Keratinocyte (primary cell): ENCODE measurements around the gene FAM174A. TPM values are rescaled to one million over a fixed set of nuclear protein-coding genes. Genes with fewer than 3 reads are reported as not detected.
A peak's percentile ranks its signal among the peaks of the same experiment; 100 is the strongest.

ENCODE experiments used
- DNase-seq: peaks from one replicate; pipeline ENCODE4 v3.0.0-alpha.2; 2011; ENCODE audit warnings: low read depth, missing footprints, low spot score
- FAIRE-seq: peaks from 2 replicates; lab custom pipeline; 2011; peaks lifted over from hg19 to GRCh38; lab: Jason Lieb, UNC
- H2AFZ ChIP-seq: 2 replicates; pipeline ENCODE4 v1.6.0; 2012; ENCODE audit warnings: low read length, control low read depth, inconsistent platforms; ENCODE audit not compliant: control insufficient read depth
- H3K27ac ChIP-seq: 2 replicates; pipeline ENCODE4 v1.5.1; 2011; ENCODE audit warnings: low read length; ENCODE audit not compliant: control insufficient read depth, insufficient read depth
- H3K27me3 ChIP-seq: 3 replicates; pipeline ENCODE4 v1.6.0; 2011; ENCODE audit warnings: low read length; ENCODE audit not compliant: control insufficient read depth, insufficient read depth; ENCODE audit errors: extremely low read depth
- H3K36me3 ChIP-seq, 2 experiments: 2 replicates in 1 of 2; 3 replicates in 1 of 2; pipeline ENCODE4 v1.5.1; 2011; ENCODE audit warnings: low read length in 2 of 2, mild to moderate bottlenecking in 1 of 2; ENCODE audit not compliant: control insufficient read depth in 2 of 2, insufficient read depth in 2 of 2; ENCODE audit errors: extremely low read depth in 1 of 2
- H3K4me1 ChIP-seq: 3 replicates; pipeline ENCODE4 v1.5.1; 2011; ENCODE audit warnings: low read length; ENCODE audit not compliant: control insufficient read depth, insufficient read depth; ENCODE audit errors: extremely low read depth
- H3K4me2 ChIP-seq: 3 replicates; pipeline ENCODE4 v1.6.0; 2011; ENCODE audit warnings: low read depth, low read length; ENCODE audit not compliant: control insufficient read depth, insufficient read depth; ENCODE audit errors: extremely low read depth
- H3K4me3 ChIP-seq, 3 experiments: fragments of 200-600 bp in 1 of 3; sonication (generic) in 1 of 3; 2 replicates in 2 of 3; 3 replicates in 1 of 3; pipeline ENCODE4 v1.5.1; 2011 to 2016; ENCODE audit warnings: low read length in 3 of 3, mild to moderate bottlenecking in 3 of 3, control low read depth in 2 of 3, inconsistent platforms in 1 of 3, low read depth in 1 of 3, mixed read lengths in 1 of 3, mixed run types in 1 of 3, moderate library complexity in 1 of 3; ENCODE audit not compliant: control insufficient read depth in 2 of 3, insufficient read depth in 2 of 3; ENCODE audit errors: extremely low read depth in 1 of 3
- H3K79me2 ChIP-seq: 2 replicates; pipeline ENCODE4 v1.6.0; 2012; ENCODE audit warnings: low read length; ENCODE audit not compliant: control insufficient read depth, insufficient read depth
- H3K9ac ChIP-seq: 3 replicates; pipeline ENCODE4 v1.6.0; 2011; ENCODE audit warnings: low read length; ENCODE audit not compliant: control insufficient read depth, insufficient read depth; ENCODE audit errors: extremely low read depth
- H3K9me1 ChIP-seq: 3 replicates; pipeline ENCODE4 v1.6.0; 2011; ENCODE audit warnings: low read length; ENCODE audit not compliant: control insufficient read depth, insufficient read depth; ENCODE audit errors: extremely low read depth
- H3K9me3 ChIP-seq: 2 replicates; pipeline ENCODE4 v1.5.1; 2012; ENCODE audit warnings: low read depth, low read length; ENCODE audit not compliant: control insufficient read depth
- H4K20me1 ChIP-seq: 3 replicates; pipeline ENCODE4 v1.6.0; 2011; ENCODE audit warnings: low read length; ENCODE audit not compliant: control insufficient read depth, insufficient read depth; ENCODE audit errors: extremely low read depth
- CTCF ChIP-seq, 3 experiments: IDR thresholded peaks in 1 of 3; conservative IDR thresholded peaks in 1 of 3; optimal IDR thresholded peaks in 1 of 3; 2 replicates in 2 of 3; 3 replicates in 1 of 3; pipeline versions ENCODE3 to v1.5.1; 2011; ENCODE audit warnings: low read length in 3 of 3, mild to moderate bottlenecking in 3 of 3, moderate library complexity in 2 of 3, control low read depth in 1 of 3, inconsistent platforms in 1 of 3; ENCODE audit not compliant: insufficient read depth in 2 of 3; ENCODE audit errors: extremely low read depth in 1 of 3
- EZH2 ChIP-seq: IDR thresholded peaks from one replicate; pipeline ENCODE4 v1.6.1; 2012; ENCODE audit warnings: inconsistent platforms, mild to moderate bottlenecking, low read length, moderate library complexity
- dilution Hi-C: fragments of 300-500 bp; cut with MboI; formaldehyde crosslinking; loops from one replicate; pipeline ENCODE4 v1.7.0; 2020; ENCODE audit warnings: low sequenced_read_pairs; ENCODE audit not compliant: extremely low pct_ligation_motif_present
- polyA plus RNA-seq, 5 experiments: library from polyadenylated mRNA; depleted of rRNA in 3 of 5; stranded (reverse) in 3 of 5; stranded (forward) in 1 of 5; unstranded in 1 of 5; fragments of >200 nt; gene quantifications; 1 replicate in 1 of 5; 2 replicates in 3 of 5; 3 replicates in 1 of 5; pipeline versions ENCODE4 v1.2.1 to v1.2.3, GENCODE V29; 2011 to 2012; ENCODE audit warnings: missing spikeins in 2 of 5, low read depth in 1 of 5, low replicate concordance in 1 of 5

Gene FAM174A
- polyA plus RNA-seq, 1 donor (not counting 4 experiments of a cell fraction or from before 2014, with no cell fraction given), result 17.3 TPM

GRCh38 chr5:100505984-100506670 is 29.0 kb upstream of the FAM174A start:
- H3K9me3 ChIP-seq, result no peaks in the 10 kb centered on the region
- peak; percentile 46 for DNase-seq
- no peaks in the 10 kb centered on the region for H3K27me3 ChIP-seq
- H3K9me1 ChIP-seq, result no peaks in the 10 kb centered on the region
- H3K27ac ChIP-seq, result peak overlapping the region; percentile 66
- no peaks in the 10 kb centered on the region for H3K79me2 ChIP-seq
- H4K20me1 ChIP-seq, result no peaks in the 10 kb centered on the region
- peak overlapping the region; percentile 78 for H2AFZ ChIP-seq
- peak; percentile 79 for FAIRE-seq
- H3K4me1 ChIP-seq, result peaks cover 16% of the 10 kb centered on the region
- TF ChIP-seq CTCF (optimal IDR thresholded peaks at IDR 0.05 in 1 of 3, IDR thresholded peaks at IDR 0.05 in 1 of 3, conservative IDR thresholded peaks at IDR 0.05 in 1 of 3; ENCODE audit: extremely low read depth in 1 of 3, insufficient read depth in 2 of 3, low read length in 3 of 3) (peak in 1 of 3 experiments; percentile 27), EZH2 (no peak)
- no peaks in the 10 kb centered on the region for H3K36me3 ChIP-seq
- H3K4me3 ChIP-seq, result peak overlapping the region in 1 of 3 experiments; percentile 20
- H3K9ac ChIP-seq, result no peak overlapping the region
- dilution Hi-C loops, result no loop called here
- peak overlapping the region; percentile 81 for H3K4me2 ChIP-seq

GRCh38 chr5:100516285-100516684 is 18.9 kb upstream of the FAM174A start:
- H2AFZ ChIP-seq, result no peak overlapping the region
- no peak for FAIRE-seq
- no peak overlapping the region for H3K4me2 ChIP-seq
- no peak for DNase-seq
- H3K4me3 ChIP-seq, result no peak overlapping the region
- no peak for TF ChIP-seq EZH2
- H3K27ac ChIP-seq, result no peak overlapping the region
- no peaks in the 10 kb centered on the region for H3K9me3 ChIP-seq
- H3K36me3 ChIP-seq, result no peaks in the 10 kb centered on the region
- H3K79me2 ChIP-seq, result no peaks in the 10 kb centered on the region
- no peaks in the 10 kb centered on the region for H3K27me3 ChIP-seq
- dilution Hi-C loops, result no loop called here
- H3K9me1 ChIP-seq, result no peaks in the 10 kb centered on the region
- no peaks in the 10 kb centered on the region for H4K20me1 ChIP-seq
- peaks cover 10% of the 10 kb centered on the region for H3K4me1 ChIP-seq
- no peak overlapping the region for H3K9ac ChIP-seq
